ENCODE data around the gene SUDS3.
"Not testable (repeated sequence)": the region's sequence is repeated elsewhere in the genome, so short reads cannot be mapped to it uniquely, and the experiment has no call there.

SUDS3 gene

GRCh38 chr12:118345355-118345754 lies 31.0 kb upstream of the SUDS3 start:
- H3K27ac Mint-ChIP-seq, result no peak overlapping the region
- H3K4me1 Mint-ChIP-seq (ENCODE audit: low read depth), result peaks cover 32% of the 10 kb centered on the region
- no peaks in the 10 kb centered on the region for H3K27me3 Mint-ChIP-seq
- H3K4me3 Mint-ChIP-seq, result no peak overlapping the region
- H3K36me3 Mint-ChIP-seq (ENCODE audit: low read depth), result no peaks in the 10 kb centered on the region
- H3K9me3 Mint-ChIP-seq, result no peaks in the 10 kb centered on the region
- intact Hi-C loops (cut with micrococcal nuclease), result no loop called here

- H3K36me3 Mint-ChIP-seq (ENCODE audit: low read depth), result no peaks in the 10 kb centered on the region
- no peak overlapping the region for H3K4me3 Mint-ChIP-seq
- H3K27me3 Mint-ChIP-seq, result no peaks in the 10 kb centered on the region
- intact Hi-C loops (cut with micrococcal nuclease), result no loop called here
- peaks cover 32% of the 10 kb centered on the region for H3K4me1 Mint-ChIP-seq (ENCODE audit: low read depth)
- peak overlapping the region; percentile 28 for H3K27ac Mint-ChIP-seq
- no peaks in the 10 kb centered on the region for H3K9me3 Mint-ChIP-seq
Measured at GRCh38 chr12:118346895-118347294, 29.5 kb upstream of the SUDS3 start.

- H3K4me1 Mint-ChIP-seq (ENCODE audit: low read depth), result peaks cover 33% of the 10 kb centered on the region
- H3K27ac Mint-ChIP-seq, result peak overlapping the region; percentile 28
- H3K4me3 Mint-ChIP-seq, result no peak overlapping the region
- H3K36me3 Mint-ChIP-seq (ENCODE audit: low read depth), result no peaks in the 10 kb centered on the region
- intact Hi-C loops (cut with micrococcal nuclease), result no loop called here
- H3K9me3 Mint-ChIP-seq, result no peaks in the 10 kb centered on the region
- no peaks in the 10 kb centered on the region for H3K27me3 Mint-ChIP-seq
Measured at GRCh38 chr12:118347916-118348315, 28.4 kb upstream of the SUDS3 start.

- peaks cover 33% of the 10 kb centered on the region for H3K4me1 Mint-ChIP-seq (ENCODE audit: low read depth)
- no peak overlapping the region for H3K27ac Mint-ChIP-seq
- H3K4me3 Mint-ChIP-seq, result no peak overlapping the region
- intact Hi-C loops (cut with micrococcal nuclease), result no loop called here
- no peaks in the 10 kb centered on the region for H3K27me3 Mint-ChIP-seq
- H3K36me3 Mint-ChIP-seq (ENCODE audit: low read depth), result peaks cover 6% of the 10 kb centered on the region
- H3K9me3 Mint-ChIP-seq, result no peaks in the 10 kb centered on the region
Measured at GRCh38 chr12:118350908-118351559, 25.3 kb upstream of the SUDS3 start.

GRCh38 chr12:118353721-118354120 lies 22.6 kb upstream of the SUDS3 start:
- intact Hi-C loops (cut with micrococcal nuclease), result no loop called here
- no peaks in the 10 kb centered on the region for H3K9me3 Mint-ChIP-seq
- H3K4me1 Mint-ChIP-seq (ENCODE audit: low read depth), result peaks cover 31% of the 10 kb centered on the region
- no peaks in the 10 kb centered on the region for H3K27me3 Mint-ChIP-seq
- no peak overlapping the region for H3K4me3 Mint-ChIP-seq
- peaks cover 6% of the 10 kb centered on the region for H3K36me3 Mint-ChIP-seq (ENCODE audit: low read depth)
- peak overlapping the region; percentile 37 for H3K27ac Mint-ChIP-seq

- H3K4me3 Mint-ChIP-seq; H3K27me3 Mint-ChIP-seq; H3K36me3 Mint-ChIP-seq (ENCODE audit: low read depth); intact Hi-C loops (cut with micrococcal nuclease); H3K27ac Mint-ChIP-seq; H3K9me3 Mint-ChIP-seq: not testable (repeated sequence)
- H3K4me1 Mint-ChIP-seq (ENCODE audit: low read depth), result peaks cover 32% of the 10 kb centered on the region
Measured at GRCh38 chr12:118354503-118354902, 21.9 kb upstream of the SUDS3 start.

GRCh38 chr12:118354903-118355302 lies 21.5 kb upstream of the SUDS3 start:
- Mint-ChIP-seq H3K9me3 (no peaks in the 10 kb centered on the region), H3K4me3 (no peak overlapping the region), H3K27me3 (no peaks in the 10 kb centered on the region), H3K4me1 (ENCODE audit: low read depth) (peaks cover 36% of the 10 kb centered on the region), H3K36me3 (ENCODE audit: low read depth) (peaks cover 6% of the 10 kb centered on the region), H3K27ac (no peak overlapping the region)
- intact Hi-C loops (cut with micrococcal nuclease), result loop anchor here (5.0 kb wide), 1 partner anchor 118 kb away; no protein-coding TSS in a partner anchor

- Mint-ChIP-seq H3K4me3 (no peak overlapping the region), H3K27ac (peak overlapping the region; percentile 79), H3K36me3 (ENCODE audit: low read depth) (peaks cover 6% of the 10 kb centered on the region), H3K4me1 (ENCODE audit: low read depth) (peaks cover 45% of the 10 kb centered on the region), H3K9me3 (no peaks in the 10 kb centered on the region), H3K27me3 (no peaks in the 10 kb centered on the region)
- intact Hi-C loops (cut with micrococcal nuclease), result loop anchor here (5.0 kb wide), 1 partner anchor 119 kb away; no protein-coding TSS in a partner anchor
Measured at GRCh38 chr12:118355843-118356242, 20.5 kb upstream of the SUDS3 start.

GRCh38 chr12:118356809-118357256 lies 19.5 kb upstream of the SUDS3 start:
- H3K4me3 Mint-ChIP-seq, result peak overlapping the region; percentile 1
- H3K27ac Mint-ChIP-seq, result peak overlapping the region; percentile 79
- H3K9me3 Mint-ChIP-seq, result no peaks in the 10 kb centered on the region
- H3K36me3 Mint-ChIP-seq (ENCODE audit: low read depth), result peaks cover 6% of the 10 kb centered on the region
- intact Hi-C loops (cut with micrococcal nuclease), result loop anchor here (1.0 to 5.0 kb wide), 2 partner anchors 16 to 120 kb away; no protein-coding TSS in a partner anchor
- H3K27me3 Mint-ChIP-seq, result no peaks in the 10 kb centered on the region
- peaks cover 45% of the 10 kb centered on the region for H3K4me1 Mint-ChIP-seq (ENCODE audit: low read depth)

GRCh38 chr12:118357257-118358007 lies 18.9 kb upstream of the SUDS3 start:
- Mint-ChIP-seq H3K4me1 (ENCODE audit: low read depth) (peaks cover 49% of the 10 kb centered on the region), H3K27me3 (no peaks in the 10 kb centered on the region), H3K27ac (peak overlapping the region; percentile 79), H3K9me3 (no peaks in the 10 kb centered on the region), H3K4me3 (peak overlapping the region; percentile 42), H3K36me3 (ENCODE audit: low read depth) (peaks cover 6% of the 10 kb centered on the region)
- intact Hi-C loops (cut with micrococcal nuclease), result loop anchor here (1.0 to 5.0 kb wide), 2 partner anchors 16 to 120 kb away; no protein-coding TSS in a partner anchor

GRCh38 chr12:118358008-118358359 lies 18.4 kb upstream of the SUDS3 start:
- intact Hi-C loops (cut with micrococcal nuclease), result loop anchor here (5.0 kb wide), 1 partner anchor 121 kb away; no protein-coding TSS in a partner anchor

GRCh38 chr12:118358612-118359540 lies 17.5 kb upstream of the SUDS3 start:
- Mint-ChIP-seq H3K9me3 (no peaks in the 10 kb centered on the region), H3K4me3 (peak overlapping the region; percentile 65), H3K4me1 (ENCODE audit: low read depth) (peaks cover 50% of the 10 kb centered on the region), H3K27me3 (no peaks in the 10 kb centered on the region), H3K27ac (peak overlapping the region; percentile 83), H3K36me3 (ENCODE audit: low read depth) (peaks cover 13% of the 10 kb centered on the region)
- intact Hi-C loops (cut with micrococcal nuclease), result loop anchor here (5.0 kb wide), 1 partner anchor 122 kb away; no protein-coding TSS in a partner anchor

More at GRCh38 chr12:118358008-118358359, 18.4 kb upstream of the SUDS3 start:
- Mint-ChIP-seq H3K4me1 (ENCODE audit: low read depth) (peaks cover 50% of the 10 kb centered on the region), H3K27ac (peak overlapping the region; percentile 79), H3K9me3 (no peaks in the 10 kb centered on the region), H3K27me3 (no peaks in the 10 kb centered on the region), H3K36me3 (ENCODE audit: low read depth) (peaks cover 6% of the 10 kb centered on the region), H3K4me3 (no peak overlapping the region)

GRCh38 chr12:118359541-118359915 lies 16.8 kb upstream of the SUDS3 start:
- intact Hi-C loops (cut with micrococcal nuclease), result loop anchor here (5.0 kb wide), 1 partner anchor 122 kb away; no protein-coding TSS in a partner anchor
- no peaks in the 10 kb centered on the region for H3K9me3 Mint-ChIP-seq
- H3K36me3 Mint-ChIP-seq (ENCODE audit: low read depth), result peaks cover 13% of the 10 kb centered on the region
- H3K4me1 Mint-ChIP-seq (ENCODE audit: low read depth), result peaks cover 56% of the 10 kb centered on the region
- H3K27me3 Mint-ChIP-seq, result no peaks in the 10 kb centered on the region
- no peak overlapping the region for H3K4me3 Mint-ChIP-seq
- peak overlapping the region; percentile 83 for H3K27ac Mint-ChIP-seq
